KG1 (cell line): ENCODE results near the gene SPIRE1.
"Not testable (repeated sequence)": the region's sequence is repeated elsewhere in the genome, so short reads cannot be mapped to it uniquely, and the experiment has no call there.

Source experiments
- DNase-seq: peaks from one replicate; lab custom pipeline; 2025; lab: John Stamatoyannopoulos, UW

Gene SPIRE1

DNA sequence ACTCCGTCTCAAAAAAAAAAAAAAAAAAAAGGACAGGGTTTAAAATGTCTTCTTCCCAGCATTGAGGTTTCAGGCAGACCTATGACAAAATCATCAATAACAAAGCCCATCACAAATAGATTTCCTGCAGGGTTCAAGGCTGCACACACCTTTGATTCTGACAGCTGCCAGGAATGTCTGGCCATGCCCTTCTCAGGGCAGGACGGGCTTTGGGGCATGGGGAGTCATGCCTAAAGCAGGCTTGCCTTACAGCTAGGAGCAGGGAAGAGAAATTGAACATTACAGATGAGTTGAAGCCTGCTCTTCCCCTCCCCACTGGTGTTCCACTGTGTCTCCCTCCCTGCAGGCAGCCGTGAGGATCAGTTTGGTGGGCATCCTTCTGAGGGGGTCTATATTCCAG is 246.5 kb downstream of the SPIRE1 start:
- no peak for DNase-seq

- DNase-seq, result not testable (repeated sequence)
Measured at GRCh38 chr18:12410747-12411146, 247.2 kb downstream of the SPIRE1 start.

DNA sequence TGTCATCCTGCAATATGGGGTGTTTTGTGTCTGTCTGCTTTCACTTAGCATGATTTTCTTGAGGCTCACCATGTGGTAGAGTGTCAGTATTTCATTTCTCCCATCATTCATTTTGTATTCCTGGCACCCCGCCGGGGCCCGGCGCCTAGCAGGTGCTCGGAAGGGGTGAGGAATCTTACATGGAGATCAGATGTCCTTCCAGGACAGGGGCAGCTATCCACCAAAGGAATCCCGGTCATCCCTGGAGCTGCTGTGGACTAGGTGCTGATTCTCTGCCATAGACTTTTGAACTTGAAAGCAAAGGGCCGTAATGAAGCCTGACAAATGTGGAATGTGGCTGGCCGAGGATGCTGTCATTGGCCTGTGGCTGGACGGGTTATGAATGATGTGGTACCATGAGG is 247.8 kb downstream of the SPIRE1 start:
- no peak for DNase-seq

GRCh38 chr18:12409469-12409868 is 248.4 kb downstream of the SPIRE1 start:
- DNase-seq, result no peak

GRCh38 chr18:12408247-12408869 is 249.5 kb downstream of the SPIRE1 start:
- DNase-seq, result no peak

- DNase-seq, result no peak
Measured at GRCh38 chr18:12406371-12407111, 251.4 kb downstream of the SPIRE1 start.

GRCh38 chr18:12405066-12405465 is 252.8 kb downstream of the SPIRE1 start:
- DNase-seq, result no peak

DNA sequence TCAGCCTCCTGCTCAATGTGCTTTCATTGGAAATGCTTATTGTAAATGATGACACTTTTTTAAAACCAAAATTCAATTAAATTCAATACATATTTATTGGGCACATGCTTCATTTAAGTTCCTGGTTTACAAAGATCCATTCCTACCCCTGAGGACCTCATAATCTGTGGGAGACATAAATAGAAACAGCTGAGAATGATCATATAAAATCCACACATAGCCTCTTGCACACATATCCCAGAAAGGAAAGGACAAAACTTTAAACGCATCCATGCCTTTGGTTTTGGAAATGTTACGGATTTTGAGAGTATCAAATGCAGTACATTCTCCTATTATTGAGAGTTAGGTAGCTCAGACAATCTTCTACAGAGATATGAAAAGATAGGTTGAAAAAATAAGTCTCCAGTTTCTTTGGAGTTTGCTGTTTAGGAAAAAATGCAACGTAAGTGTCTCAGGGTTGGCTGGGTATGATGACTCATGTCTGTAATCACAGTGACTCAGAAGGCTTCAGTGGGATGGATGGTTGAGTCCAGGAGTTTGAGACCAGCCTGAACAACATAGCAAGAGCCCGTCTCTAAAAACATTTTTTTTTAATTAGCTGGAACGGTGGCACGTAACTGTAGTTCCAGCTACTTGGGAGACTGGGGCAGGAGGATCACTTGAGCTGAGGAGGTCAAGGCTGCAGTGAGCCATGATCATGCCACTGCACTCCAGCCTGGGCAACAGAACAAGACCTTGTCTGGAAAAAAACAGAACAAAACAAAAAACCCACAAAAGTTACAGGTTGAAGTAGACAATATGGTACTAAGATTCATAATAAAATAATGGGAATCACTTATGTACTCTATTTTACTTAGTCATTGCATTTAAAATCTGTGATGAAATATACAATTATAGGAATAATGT is 254.1 kb downstream of the SPIRE1 start:
- no peak for DNase-seq

DNA sequence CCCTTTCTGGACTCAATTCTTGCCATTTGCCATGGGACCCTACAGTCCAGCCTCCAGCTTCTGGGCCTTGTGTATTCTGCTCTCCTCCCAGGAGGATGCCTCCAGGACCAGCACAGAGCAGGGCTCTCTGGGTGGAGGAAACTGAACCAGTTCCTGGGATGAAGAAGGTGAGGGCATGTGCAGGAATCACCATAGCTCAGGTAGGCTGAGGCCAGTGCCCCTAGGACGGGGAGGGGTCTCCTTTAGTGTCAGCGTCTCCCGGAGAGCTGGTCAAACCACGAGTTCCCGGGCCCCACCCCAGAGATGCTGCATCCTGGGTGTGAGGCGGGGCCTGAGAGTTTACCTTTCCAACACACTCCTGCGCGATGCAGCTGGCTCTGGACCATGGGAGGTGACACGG is 256.0 kb downstream of the SPIRE1 start:
- DNase-seq, result no peak

GRCh38 chr18:12399231-12399630 is 258.7 kb downstream of the SPIRE1 start:
- no peak for DNase-seq

DNA sequence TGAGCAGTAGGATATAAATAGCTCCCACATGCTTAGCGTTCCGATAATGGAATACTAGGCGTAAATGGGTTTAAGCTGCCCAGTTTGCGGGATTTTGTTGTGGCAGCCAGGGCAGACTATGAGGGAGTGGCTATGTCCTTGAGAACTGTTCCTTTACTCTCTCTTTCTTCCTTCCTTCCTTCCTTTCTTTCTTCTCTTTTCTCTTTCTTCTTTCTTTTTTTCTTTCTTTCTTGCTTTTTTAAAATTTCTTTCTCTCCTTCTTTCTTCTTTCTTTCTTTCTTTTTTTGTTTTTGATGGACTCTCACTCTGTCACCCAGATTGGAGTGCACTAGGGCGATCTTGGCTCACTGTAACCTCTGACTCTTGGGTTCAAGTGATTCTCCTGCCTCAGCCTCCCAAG is 259.3 kb downstream of the SPIRE1 start:
- DNase-seq, result no peak

DNA sequence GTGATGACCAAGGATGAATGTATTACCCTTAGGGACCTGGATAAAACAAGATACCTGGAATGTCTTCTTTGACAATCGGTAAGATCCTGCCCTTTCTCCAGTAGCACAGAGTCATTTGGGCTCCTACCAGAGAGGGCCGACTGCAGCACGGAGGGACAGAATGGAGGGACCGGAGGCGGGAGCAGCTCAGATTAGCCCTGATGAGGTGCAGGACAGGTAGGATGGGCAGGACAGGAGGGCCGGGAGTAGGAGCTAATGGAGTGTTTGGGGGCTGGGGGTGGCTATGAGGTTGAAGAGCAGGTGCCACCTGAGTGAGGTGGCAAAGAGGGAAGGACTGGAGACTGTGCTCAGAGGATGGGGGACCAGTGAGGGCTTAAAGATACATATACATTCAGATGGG is 260.1 kb downstream of the SPIRE1 start:
- DNase-seq, result no peak

- DNase-seq, result no peak
Measured at GRCh38 chr18:12397254-12397653, 260.7 kb downstream of the SPIRE1 start.
